ENCODE data around the gene PCDH15. TPM values are rescaled to one million over a fixed set of nuclear protein-coding genes. Genes with fewer than 3 reads are reported as not detected.

Gene PCDH15
- total and polyA plus RNA-seq, 2 experiments from 2014 or later = 1.1 to 1.7 TPM

DNA sequence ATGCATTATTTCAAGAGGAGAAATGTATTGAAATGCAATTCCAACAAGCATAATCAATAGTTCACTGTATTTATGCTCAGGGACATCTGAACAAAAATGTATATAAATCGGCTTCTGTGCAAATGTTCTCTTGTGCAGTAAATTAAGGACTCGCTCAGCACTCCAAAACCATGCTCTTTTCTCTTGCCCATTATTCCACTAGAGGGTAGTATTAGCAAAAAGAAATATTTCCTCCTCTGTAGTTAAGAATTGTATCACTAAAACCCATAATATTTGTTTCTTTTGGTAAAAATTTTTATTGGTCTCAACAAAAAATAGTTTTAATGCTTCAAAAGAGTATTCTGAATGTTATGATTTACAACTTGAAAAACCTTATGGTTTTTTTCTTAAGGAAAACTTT, 803.1 kb downstream of the PCDH15 start:
- no peaks in the 10 kb centered on the region for H3K79me2 ChIP-seq
- WGBS (ENCODE audit: low lambda C conversion rate, missing lambda C conversion rate) = 47% methylated on average over 2 of the region's 2 CpGs
- no peak overlapping the region for H2AFZ ChIP-seq
- H3K4me3 ChIP-seq = no peak overlapping the region
- no peaks in the 10 kb centered on the region for H3K9me2 ChIP-seq (replicated peaks; ENCODE audit: insufficient read depth)
- DNase-seq (ENCODE audit: low spot score) = peak; percentile 15
- H3K9me3 ChIP-seq (ENCODE audit: low read depth) = no peaks in the 10 kb centered on the region
- no peaks in the 10 kb centered on the region for H3K4me1 ChIP-seq (ENCODE audit: insufficient read depth)
- H4K20me1 ChIP-seq (ENCODE audit: insufficient read depth, poor library complexity, severe bottlenecking) = no peaks in the 10 kb centered on the region
- H3K27ac ChIP-seq = no peak overlapping the region
- TF ChIP-seq EZH2phosphoT487 (IDR thresholded peaks at IDR 0.05; ENCODE audit: low read depth, severe bottlenecking, unreplicated experiment) = no peak
- TF ChIP-seq, protein P1, sequence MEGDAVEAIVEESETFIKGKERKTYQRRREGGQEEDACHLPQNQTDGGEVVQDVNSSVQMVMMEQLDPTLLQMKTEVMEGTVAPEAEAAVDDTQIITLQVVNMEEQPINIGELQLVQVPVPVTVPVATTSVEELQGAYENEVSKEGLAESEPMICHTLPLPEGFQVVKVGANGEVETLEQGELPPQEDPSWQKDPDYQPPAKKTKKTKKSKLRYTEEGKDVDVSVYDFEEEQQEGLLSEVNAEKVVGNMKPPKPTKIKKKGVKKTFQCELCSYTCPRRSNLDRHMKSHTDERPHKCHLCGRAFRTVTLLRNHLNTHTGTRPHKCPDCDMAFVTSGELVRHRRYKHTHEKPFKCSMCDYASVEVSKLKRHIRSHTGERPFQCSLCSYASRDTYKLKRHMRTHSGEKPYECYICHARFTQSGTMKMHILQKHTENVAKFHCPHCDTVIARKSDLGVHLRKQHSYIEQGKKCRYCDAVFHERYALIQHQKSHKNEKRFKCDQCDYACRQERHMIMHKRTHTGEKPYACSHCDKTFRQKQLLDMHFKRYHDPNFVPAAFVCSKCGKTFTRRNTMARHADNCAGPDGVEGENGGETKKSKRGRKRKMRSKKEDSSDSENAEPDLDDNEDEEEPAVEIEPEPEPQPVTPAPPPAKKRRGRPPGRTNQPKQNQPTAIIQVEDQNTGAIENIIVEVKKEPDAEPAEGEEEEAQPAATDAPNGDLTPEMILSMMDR (IDR thresholded peaks at IDR 0.05; ENCODE audit: poor library complexity) = peak; percentile 63
- H3K36me3 ChIP-seq (replicated peaks; ENCODE audit: insufficient read depth, low read depth) = no peaks in the 10 kb centered on the region
- no peak overlapping the region for H3K4me2 ChIP-seq
- H3K27me3 ChIP-seq = no peaks in the 10 kb centered on the region

DNA sequence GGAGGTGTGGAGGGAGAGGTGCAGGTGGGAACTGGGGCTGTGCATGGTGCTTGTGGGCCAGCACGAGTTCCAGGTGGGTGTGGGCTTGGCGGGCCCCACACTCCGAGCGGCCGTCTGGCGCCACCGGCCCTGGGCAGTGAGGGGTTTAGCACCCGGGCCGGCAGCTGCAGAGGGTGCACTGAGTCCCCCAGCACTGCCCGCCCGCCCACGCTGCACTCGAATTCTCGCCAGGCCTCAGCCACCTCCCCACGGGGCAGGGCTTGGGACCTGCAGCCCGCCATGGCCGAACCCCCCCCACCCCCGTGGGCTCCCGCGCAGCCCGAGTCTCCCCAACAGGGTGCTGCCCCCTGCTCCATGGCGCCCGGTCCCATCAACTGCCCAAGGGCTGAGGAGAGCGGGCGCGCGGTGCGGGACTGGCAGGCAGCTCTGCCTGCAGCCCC, 810.2 kb downstream of the PCDH15 start:
- Histone ChIP-seq H2AFZ (no peak overlapping the region), H3K4me1 (ENCODE audit: insufficient read depth) (no peaks in the 10 kb centered on the region), H3K27ac (no peak overlapping the region), H3K4me2 (no peak overlapping the region), H3K4me3 (no peak overlapping the region), H3K36me3 (replicated peaks; ENCODE audit: insufficient read depth, low read depth) (no peaks in the 10 kb centered on the region), H3K27me3 (no peaks in the 10 kb centered on the region), H3K79me2 (no peaks in the 10 kb centered on the region), H3K9me3 (ENCODE audit: low read depth) (no peaks in the 10 kb centered on the region), H3K9me2 (replicated peaks; ENCODE audit: insufficient read depth) (no peaks in the 10 kb centered on the region), H4K20me1 (ENCODE audit: insufficient read depth, poor library complexity, severe bottlenecking) (no peaks in the 10 kb centered on the region)
- no peak for DNase-seq (ENCODE audit: low spot score)
- WGBS (ENCODE audit: low lambda C conversion rate, missing lambda C conversion rate) = 98% methylated on average over 15 of the region's 28 CpGs
- no peak for TF ChIP-seq EZH2 (IDR thresholded peaks at IDR 0.05; ENCODE audit: borderline replicate concordance)
- no peak for TF ChIP-seq EZH2phosphoT487 (IDR thresholded peaks at IDR 0.05; ENCODE audit: low read depth, severe bottlenecking, unreplicated experiment)
- TF ChIP-seq, protein P1 (IDR thresholded peaks at IDR 0.05; ENCODE audit: poor library complexity) = no peak

DNA sequence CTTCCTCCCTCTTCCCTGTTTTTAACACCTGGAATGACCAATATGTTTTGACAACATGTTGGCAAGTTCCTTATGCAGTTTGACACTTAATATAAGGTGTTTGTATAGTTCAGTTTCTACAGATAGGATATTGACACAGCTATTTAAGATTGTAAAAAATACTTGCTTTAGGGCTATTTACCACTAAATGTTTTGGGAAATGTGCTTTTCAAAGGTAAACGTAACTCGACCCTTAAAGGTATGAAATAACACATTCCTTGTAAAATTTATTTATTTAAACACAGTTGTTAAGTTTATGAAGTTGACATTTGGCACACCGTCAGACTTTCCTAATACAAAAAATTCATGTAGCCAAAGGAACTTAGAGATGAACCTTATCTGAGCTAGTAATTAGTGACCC, 817.6 kb downstream of the PCDH15 start:
- DNase-seq (ENCODE audit: low spot score) = no peak
- H3K9me2 ChIP-seq (replicated peaks; ENCODE audit: insufficient read depth) = no peaks in the 10 kb centered on the region
- no peak overlapping the region for H3K27ac ChIP-seq
- WGBS (ENCODE audit: low lambda C conversion rate, missing lambda C conversion rate) = 42% methylated on average over 3 of the region's 3 CpGs
- H3K27me3 ChIP-seq = no peaks in the 10 kb centered on the region
- no peaks in the 10 kb centered on the region for H4K20me1 ChIP-seq (ENCODE audit: insufficient read depth, poor library complexity, severe bottlenecking)
- no peaks in the 10 kb centered on the region for H3K9me3 ChIP-seq (ENCODE audit: low read depth)
- TF ChIP-seq EZH2phosphoT487 (IDR thresholded peaks at IDR 0.05; ENCODE audit: low read depth, severe bottlenecking, unreplicated experiment) = no peak
- TF ChIP-seq, protein P1 (IDR thresholded peaks at IDR 0.05; ENCODE audit: poor library complexity) = no peak
- TF ChIP-seq EZH2 (IDR thresholded peaks at IDR 0.05; ENCODE audit: borderline replicate concordance) = no peak
- H3K79me2 ChIP-seq = no peaks in the 10 kb centered on the region
- H3K4me2 ChIP-seq = no peak overlapping the region
- no peaks in the 10 kb centered on the region for H3K36me3 ChIP-seq (replicated peaks; ENCODE audit: insufficient read depth, low read depth)
- no peak overlapping the region for H3K4me3 ChIP-seq
- H3K4me1 ChIP-seq (ENCODE audit: insufficient read depth) = no peaks in the 10 kb centered on the region
- H2AFZ ChIP-seq = no peak overlapping the region

DNA sequence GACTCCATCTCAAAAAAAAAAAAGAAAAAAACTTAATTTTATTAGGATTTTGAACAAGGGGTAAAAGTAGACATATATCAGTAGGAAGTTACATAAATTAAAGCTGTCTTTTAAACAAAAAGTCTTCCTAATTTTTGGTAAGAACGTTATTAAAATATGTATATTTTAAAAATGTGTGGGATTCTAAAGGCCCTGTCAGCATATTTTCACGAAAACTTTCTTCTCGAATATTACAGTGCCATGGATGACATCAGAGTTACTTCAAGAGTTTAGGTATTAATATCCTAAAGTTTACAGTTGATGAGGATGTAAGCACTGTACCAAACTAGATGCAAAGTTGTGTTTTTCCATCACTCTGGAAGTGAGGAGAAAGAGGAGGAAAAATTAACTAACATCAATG, 820.8 kb downstream of the PCDH15 start:
- WGBS (ENCODE audit: low lambda C conversion rate, missing lambda C conversion rate) = 88% methylated on average over 3 of the region's 3 CpGs
- Histone ChIP-seq H3K4me2 (no peak overlapping the region), H3K9me3 (ENCODE audit: low read depth) (no peaks in the 10 kb centered on the region), H3K9me2 (replicated peaks; ENCODE audit: insufficient read depth) (no peaks in the 10 kb centered on the region), H3K27ac (no peak overlapping the region), H4K20me1 (ENCODE audit: insufficient read depth, poor library complexity, severe bottlenecking) (no peaks in the 10 kb centered on the region), H3K4me3 (no peak overlapping the region), H3K27me3 (no peaks in the 10 kb centered on the region), H3K4me1 (ENCODE audit: insufficient read depth) (no peaks in the 10 kb centered on the region), H3K36me3 (replicated peaks; ENCODE audit: insufficient read depth, low read depth) (no peaks in the 10 kb centered on the region), H3K79me2 (no peaks in the 10 kb centered on the region), H2AFZ (no peak overlapping the region)
- no peak for DNase-seq (ENCODE audit: low spot score)
- TF ChIP-seq EZH2 (IDR thresholded peaks at IDR 0.05; ENCODE audit: borderline replicate concordance) (no peak), EZH2phosphoT487 (IDR thresholded peaks at IDR 0.05; ENCODE audit: low read depth, severe bottlenecking, unreplicated experiment) (no peak)
- TF ChIP-seq, protein P1 (IDR thresholded peaks at IDR 0.05; ENCODE audit: poor library complexity) = no peak
